Liver (tissue), 9 donors: Measurements from ENCODE around the gene APOBEC3H. TPM values are rescaled to one million over a fixed set of nuclear protein-coding genes. Genes with fewer than 3 reads are reported as not detected.
"Not testable (repeated sequence)": the region's sequence is repeated elsewhere in the genome, so short reads cannot be mapped to it uniquely, and the experiment has no call there.

Experiments
- DNase-seq: peaks from one replicate; pipeline ENCODE4 v3.0.0-alpha.2; 2017; ENCODE audit warnings: low spot score
- H3K27ac ChIP-seq, 2 donors: one replicate each; pipeline ENCODE4 v1.7.0; 2013; ENCODE audit warnings: inconsistent platforms in 2 of 2, low read length in 2 of 2, control low read depth in 1 of 2, low read depth in 1 of 2, mild to moderate bottlenecking in 1 of 2
- H3K27me3 ChIP-seq, 4 donors: one replicate each; pipeline versions ENCODE4 v1.6.1 to v1.7.0; 2013; ENCODE audit warnings: low read length in 3 of 4, inconsistent platforms in 1 of 4, mild to moderate bottlenecking in 1 of 4, moderate library complexity in 1 of 4; ENCODE audit not compliant: control insufficient read depth in 4 of 4, insufficient read depth in 4 of 4
- H3K36me3 ChIP-seq, 4 donors: one replicate each; pipeline versions ENCODE4 v1.6.1 to v1.7.0; 2013; ENCODE audit warnings: low read length in 3 of 4, mild to moderate bottlenecking in 3 of 4, low read depth in 1 of 4, moderate library complexity in 1 of 4; ENCODE audit not compliant: control insufficient read depth in 4 of 4, insufficient read depth in 3 of 4
- H3K4me1 ChIP-seq, 4 donors: one replicate each; pipeline versions ENCODE4 v1.6.1 to v1.7.0; 2013; ENCODE audit warnings: low read length in 3 of 4, mild to moderate bottlenecking in 3 of 4, moderate library complexity in 1 of 4; ENCODE audit not compliant: control insufficient read depth in 4 of 4, insufficient read depth in 4 of 4
- H3K4me3 ChIP-seq, 3 donors: one replicate each; pipeline versions ENCODE4 v1.6.1 to v1.7.0; 2013; ENCODE audit warnings: low read length in 3 of 3, control low read depth in 1 of 3, low read depth in 1 of 3, mild to moderate bottlenecking in 1 of 3
- H3K9ac ChIP-seq, 2 donors: one replicate each; pipeline ENCODE4 v1.7.0; 2013; ENCODE audit warnings: low read length in 2 of 2, mild to moderate bottlenecking in 2 of 2, moderate library complexity in 2 of 2, control low read depth in 1 of 2, low read depth in 1 of 2
- H3K9me3 ChIP-seq, 4 donors: one replicate each; pipeline versions ENCODE4 v1.6.1 to v1.7.0; 2013; ENCODE audit warnings: low read length in 3 of 4; ENCODE audit not compliant: control insufficient read depth in 4 of 4
- RAD21 ChIP-seq, 2 donors: IDR thresholded peaks; 2 replicates each; pipeline ENCODE4 v1.6.1; 2016; ENCODE audit warnings: antibody characterized with exemption in 2 of 2, mild to moderate bottlenecking in 2 of 2
- WGBS: extraction: QIAGEN DNeasy Blood & Tissue Kit; methylation state at CpG from one replicate; pipeline ENCODE4 v1.1.7; 2013; 5-methylcytosine and 5-hydroxymethylcytosine counted together
- polyA plus RNA-seq, 2 donors: library from polyadenylated mRNA; stranded (reverse) in 1 of 2; unstranded in 1 of 2; fragments of 200-250 nt in 1 of 2; fragments of >200 nt in 1 of 2; fragmentation: Nextera tagmentation in 1 of 2; extraction: Ambion mirVana in 1 of 2; gene quantifications; one replicate each; pipeline versions ENCODE4 v1.2.1 to v1.2.3, GENCODE V29; 2013 to 2015
- total RNA-seq, 2 donors: library from RNA; depleted of rRNA; stranded (reverse); fragments of >200 nt; gene quantifications; one replicate each; pipeline ENCODE4 v1.2.3, GENCODE V29; 2014
- donor health status: healthy.
- donor health status: healthy.
- donor health status: healthy.
- donor health status: healthy.
- donor health status: healthy.

The APOBEC3H gene
- total and polyA plus RNA-seq, 4 donors, result 0.25 TPM; not detected in 3

- H3K4me3 ChIP-seq, DNase-seq, H3K36me3 ChIP-seq, H3K4me1 ChIP-seq, H3K9me3 ChIP-seq, H3K9ac ChIP-seq, H3K27ac ChIP-seq, H3K27me3 ChIP-seq: not testable (repeated sequence)
- WGBS, result 65% methylated on average over 6 of the region's 6 CpGs
Observed at GRCh38 chr22:39061290-39061689, 35.8 kb upstream of the APOBEC3H start.

GRCh38 chr22:39061951-39062350, 35.1 kb upstream of the APOBEC3H start:
- WGBS, result 83% methylated on average over 10 of the region's 10 CpGs
- not testable (repeated sequence) for H3K27ac ChIP-seq, H3K36me3 ChIP-seq, H3K4me3 ChIP-seq, H3K27me3 ChIP-seq, DNase-seq, H3K4me1 ChIP-seq, H3K9ac ChIP-seq, H3K9me3 ChIP-seq

DNA sequence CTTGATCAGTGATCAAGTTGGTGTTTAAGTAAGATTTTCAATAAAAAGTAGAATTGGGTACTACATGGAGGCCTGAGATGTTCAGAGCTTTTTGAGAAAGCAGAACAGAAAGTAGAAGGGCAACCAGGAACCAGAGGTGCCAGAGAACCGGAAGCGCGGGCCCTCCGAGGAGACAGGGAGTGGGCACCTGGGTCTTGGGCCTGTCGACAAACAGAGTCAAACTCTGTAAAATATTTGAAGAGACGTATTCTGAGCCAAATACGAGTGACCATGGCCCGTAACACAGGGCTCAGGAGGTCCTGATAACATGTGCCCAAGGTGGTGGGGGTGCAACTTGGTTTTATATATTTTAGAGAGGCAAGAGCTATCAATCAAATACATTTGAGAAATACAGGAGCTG, 33.1 kb upstream of the APOBEC3H start:
- WGBS, result 88% methylated on average over 8 of the region's 8 CpGs
- H3K36me3 ChIP-seq, H3K27me3 ChIP-seq, H3K27ac ChIP-seq, H3K4me1 ChIP-seq, H3K9me3 ChIP-seq, DNase-seq, H3K9ac ChIP-seq, H3K4me3 ChIP-seq: not testable (repeated sequence)

DNA sequence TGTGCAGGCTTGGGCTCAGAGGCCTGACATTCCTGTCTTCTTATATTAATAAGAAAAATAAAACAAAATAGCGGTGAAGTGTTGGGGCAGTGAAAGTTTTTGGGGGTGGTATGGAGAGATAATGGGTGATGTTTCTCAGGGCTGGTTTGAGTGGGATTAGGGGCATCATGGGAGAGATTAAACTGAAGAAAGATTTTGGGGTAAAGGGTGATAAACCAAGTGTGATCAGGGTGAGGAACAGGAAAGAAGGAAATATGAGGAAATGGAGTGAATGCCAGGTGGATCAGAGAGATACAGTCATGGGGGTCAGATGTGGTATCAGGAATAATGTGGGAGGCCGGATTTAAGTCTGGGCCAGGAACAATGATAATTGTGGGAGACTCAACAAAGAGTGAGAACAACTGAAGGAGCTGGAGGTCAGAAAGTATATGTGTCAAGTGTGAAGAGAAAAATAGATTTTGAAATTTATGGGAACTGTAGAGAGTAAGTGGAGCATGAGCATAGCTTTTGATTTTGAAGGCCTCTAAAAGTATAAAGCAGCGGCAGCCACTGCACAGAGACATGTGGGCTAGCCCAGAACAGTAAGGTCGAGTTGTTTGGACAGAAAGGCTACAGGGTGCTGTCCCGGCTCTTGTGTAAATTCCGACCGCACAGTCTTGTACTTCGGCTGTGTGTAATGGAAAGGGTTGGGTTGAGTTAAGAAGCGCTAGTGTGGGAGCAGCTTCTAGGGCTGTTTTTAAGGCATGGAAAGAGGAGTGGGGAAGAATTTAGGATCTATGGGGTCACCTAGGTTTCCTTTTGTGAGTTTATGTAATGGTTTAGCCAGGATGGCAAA, 30.4 kb upstream of the APOBEC3H start:
- H3K4me3 ChIP-seq, H3K4me1 ChIP-seq, H3K27me3 ChIP-seq, H3K9ac ChIP-seq, H3K36me3 ChIP-seq, DNase-seq, H3K9me3 ChIP-seq, H3K27ac ChIP-seq: not testable (repeated sequence)
- 88% methylated on average over 9 of the region's 9 CpGs for WGBS

DNA sequence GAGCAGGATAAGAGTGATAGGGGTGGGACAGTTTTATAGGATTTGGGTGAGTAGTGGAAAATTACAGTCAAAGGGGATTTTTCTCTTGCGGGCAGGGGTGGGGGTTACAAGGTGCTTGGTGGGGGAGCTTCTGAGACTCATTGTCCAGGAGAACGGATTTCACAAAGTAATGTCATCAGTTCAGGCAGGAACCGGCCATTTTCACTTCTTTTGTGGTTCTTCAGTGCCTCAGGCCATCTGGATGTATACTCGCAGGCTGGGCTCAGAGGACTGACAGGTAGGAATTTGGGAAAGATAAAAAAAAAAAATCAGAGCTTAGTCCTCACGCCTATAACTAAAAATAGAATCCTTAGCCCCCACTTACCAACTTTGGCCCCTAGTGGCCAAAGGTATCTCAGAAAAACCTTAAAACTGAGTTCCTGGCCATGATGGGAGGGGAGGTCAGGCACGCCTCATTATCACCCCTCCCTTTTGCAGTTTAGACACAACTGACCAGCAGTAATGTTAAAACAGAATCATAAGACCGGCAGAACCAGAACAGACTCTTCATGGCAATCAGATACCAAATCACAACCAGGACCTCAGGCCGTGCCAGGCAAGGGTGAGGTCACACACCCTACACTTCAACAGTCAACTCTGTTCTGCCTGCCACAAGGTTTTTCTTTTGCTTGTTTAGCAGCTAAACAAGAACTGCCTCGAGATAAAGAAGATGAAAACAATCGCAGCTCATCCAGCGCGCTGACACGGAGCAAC, 28.8 kb upstream of the APOBEC3H start:
- Histone ChIP-seq H3K4me1 (no peaks in the 10 kb centered on the region), H3K27me3 (no peaks in the 10 kb centered on the region), H3K9me3 (no peaks in the 10 kb centered on the region), H3K4me3 (no peak overlapping the region), H3K36me3 (no peaks in the 10 kb centered on the region), H3K9ac (no peak overlapping the region), H3K27ac (no peak overlapping the region)
- whole genome bisulfite sequencing, result 68% methylated on average over 12 of the region's 13 CpGs
- DNase-seq, result no peak
- TF ChIP-seq RAD21 (IDR thresholded peaks at IDR 0.05), result no peak
